HCT116 (cell line): ENCODE data around the gene TIMP4. TPM values are rescaled to one million over a fixed set of nuclear protein-coding genes. Genes with fewer than 3 reads are reported as not detected.

Source experiments
- ATAC-seq: fragments of 200-7000 bp; cut with Tn5 transposase; 2 replicates; pipeline ENCODE4 v1.9.1; 2020; ENCODE audit warnings: mild to moderate bottlenecking, moderate library complexity
- BruUV-seq: library from RNA; stranded (reverse); fragments of 400-500 nt; replicated peaks from 2 replicates; lab custom pipeline; 2021; lab: Mats Ljungman, UMichigan
- CTCF ChIA-PET: fragments of 300-600 bp; sonication (Branson Sonifier 250); formaldehyde crosslinking; loops from one replicate; lab custom pipeline; 2021; ENCODE audit warnings: antibody characterized with exemption; lab: Charles Lee
- POLR2A ChIA-PET: fragments of 300-600, 350-600 bp; sonication (Branson Sonifier 250); formaldehyde crosslinking; loops from one replicate; lab custom pipeline; 2021; ENCODE audit warnings: antibody characterized with exemption; lab: Charles Lee
- RAD21 ChIA-PET, 2 experiments: fragments of 300-600 bp; sonication (Branson Sonifier 250); formaldehyde crosslinking; loops; one replicate each; lab custom pipeline; 2023; ENCODE audit warnings: low total read pairs in 2 of 2; ENCODE audit not compliant: uncharacterized antibody in 2 of 2, unreplicated experiment in 2 of 2, low non-redundant PET in 1 of 2; lab: Charles Lee
- DNase-seq: peaks from one replicate; pipeline ENCODE4 v3.0.0-alpha.2; 2010; ENCODE audit warnings: low read depth, low spot score
- H2AFZ ChIP-seq: fragments of 200-600 bp; shearing (Covaris generic), sonication (generic); 2 replicates; pipeline ENCODE4 v1.6.1; 2017; ENCODE audit warnings: low read depth, mixed run types, mixed read lengths, antibody characterized with exemption, low read length; ENCODE audit not compliant: poor library complexity, severe bottlenecking
- H3K27ac ChIP-seq: 2 replicates; pipeline ENCODE4 v1.5.1; 2012; ENCODE audit warnings: low read depth, low read length
- H3K27me3 ChIP-seq: fragments of 200-600 bp; sonication (generic); 2 replicates; pipeline ENCODE4 v1.6.1; 2016; ENCODE audit warnings: mixed run types, low read length, mixed read lengths; ENCODE audit not compliant: insufficient read depth
- H3K36me3 ChIP-seq, 2 experiments: fragments of 200-500 bp in 1 of 2; fragments of 200-600 bp in 1 of 2; sonication (Bioruptor generic) in 1 of 2; sonication (generic) in 1 of 2; 2 replicates each; pipeline versions ENCODE4 v1.5.1 to v1.6.1; 2014 to 2016; ENCODE audit warnings: low read length in 2 of 2, inconsistent platforms in 1 of 2, mixed read lengths in 1 of 2, mixed run types in 1 of 2; ENCODE audit not compliant: insufficient read depth in 2 of 2, control insufficient read depth in 1 of 2
- H3K4me1 ChIP-seq, 2 experiments: fragments of 200-600 bp in 1 of 2; sonication (generic) in 1 of 2; 2 replicates each; pipeline versions ENCODE4 v1.5.1 to v1.6.1; 2012 to 2017; ENCODE audit warnings: low read length in 2 of 2, inconsistent platforms in 1 of 2, mild to moderate bottlenecking in 1 of 2, mixed read lengths in 1 of 2, mixed run types in 1 of 2, moderate library complexity in 1 of 2; ENCODE audit not compliant: insufficient read depth in 2 of 2, control insufficient read depth in 1 of 2
- H3K4me2 ChIP-seq: fragments of 200-600 bp; sonication (generic); 2 replicates; pipeline ENCODE4 v1.6.1; 2017; ENCODE audit warnings: mixed run types, low read length, mixed read lengths
- H3K4me3 ChIP-seq, 2 experiments: fragments of 200-600 bp in 1 of 2; sonication (generic) in 1 of 2; replicated peaks in 1 of 2; 2 replicates each; pipeline ENCODE4 v1.5.1; 2011 to 2016; ENCODE audit warnings: low read length in 2 of 2, control low read depth in 1 of 2, low read depth in 1 of 2, mild to moderate bottlenecking in 1 of 2, mixed read lengths in 1 of 2, mixed run types in 1 of 2
- H3K79me2 ChIP-seq: fragments of 200-600 bp; sonication (generic); 2 replicates; pipeline ENCODE4 v1.6.1; 2017; ENCODE audit warnings: mild to moderate bottlenecking, mixed run types, low read length, moderate library complexity, mixed read lengths; ENCODE audit not compliant: insufficient read depth
- H3K9ac ChIP-seq: fragments of 200-600 bp; sonication (generic); 2 replicates; pipeline ENCODE4 v1.6.1; 2016; ENCODE audit warnings: low read length, mixed read lengths
- H3K9me2 ChIP-seq: fragments of 200-600 bp; sonication (generic), shearing (Covaris generic); 2 replicates; pipeline ENCODE4 v1.6.1; 2017; ENCODE audit warnings: mixed run types, mild to moderate bottlenecking, moderate library complexity; ENCODE audit not compliant: insufficient read depth
- H3K9me3 ChIP-seq, 2 experiments: fragments of 200-500 bp in 1 of 2; fragments of 200-600 bp in 1 of 2; sonication (Bioruptor generic) in 1 of 2; sonication (generic) in 1 of 2; 2 replicates each; pipeline ENCODE4 v1.6.1; 2014 to 2017; ENCODE audit warnings: low read length in 2 of 2, mixed read lengths in 2 of 2, inconsistent platforms in 1 of 2, low read depth in 1 of 2, mild to moderate bottlenecking in 1 of 2, mixed run types in 1 of 2, moderate library complexity in 1 of 2; ENCODE audit not compliant: control insufficient read depth in 1 of 2, insufficient read depth in 1 of 2
- H4K20me1 ChIP-seq: fragments of 200-600 bp; sonication (generic), shearing (Covaris generic); 2 replicates; pipeline ENCODE4 v1.6.1; 2017; ENCODE audit warnings: mixed run types, mild to moderate bottlenecking, moderate library complexity; ENCODE audit not compliant: insufficient read depth
- ATF3 ChIP-seq: IDR thresholded peaks from 2 replicates; pipeline ENCODE4 v1.6.1; 2012
- CEBPB ChIP-seq: IDR thresholded peaks from 2 replicates; pipeline ENCODE4 v1.6.1; 2012; ENCODE audit warnings: low read depth
- CTCF ChIP-seq, 3 experiments: fragments of 200-600 bp in 1 of 3; sonication (generic) in 1 of 3; IDR thresholded peaks in 2 of 3; conservative IDR thresholded peaks in 1 of 3; 2 replicates each; pipeline ENCODE4 v1.5.1; 2012 to 2017; ENCODE audit warnings: low read depth in 2 of 3, low read length in 2 of 3, antibody characterized with exemption in 1 of 3, borderline replicate concordance in 1 of 3, control low read depth in 1 of 3, mild to moderate bottlenecking in 1 of 3, mixed read lengths in 1 of 3, mixed run types in 1 of 3, moderate library complexity in 1 of 3; ENCODE audit not compliant: insufficient read depth in 1 of 3
- EGR1 ChIP-seq: IDR thresholded peaks from 2 replicates; pipeline ENCODE4 v1.6.1; 2012; ENCODE audit warnings: low read depth
- ELF1 ChIP-seq: IDR thresholded peaks from 2 replicates; pipeline ENCODE4 v1.6.1; 2012; ENCODE audit warnings: low read depth, borderline replicate concordance
- JUND ChIP-seq: IDR thresholded peaks from 2 replicates; pipeline ENCODE4 v1.6.1; 2012
- POLR2A ChIP-seq: IDR thresholded peaks from 2 replicates; pipeline ENCODE4 v1.7.0; 2011; ENCODE audit warnings: borderline replicate concordance; ENCODE audit not compliant: insufficient read depth, insufficient read length; ENCODE audit errors: extremely low read depth
- SIN3A ChIP-seq: IDR thresholded peaks from 2 replicates; pipeline ENCODE4 v1.6.1; 2012; ENCODE audit warnings: low read depth
- YY1 ChIP-seq: IDR thresholded peaks from 2 replicates; pipeline ENCODE4 v1.6.1; 2011; ENCODE audit warnings: low read length, low read depth, moderate library complexity, mild to moderate bottlenecking; ENCODE audit not compliant: insufficient replicate concordance; ENCODE audit errors: extremely low read depth
- ZBTB33 ChIP-seq: IDR thresholded peaks from 2 replicates; pipeline ENCODE4 v1.6.1; 2011; ENCODE audit warnings: mild to moderate bottlenecking, low read length, moderate library complexity; ENCODE audit not compliant: insufficient replicate concordance; ENCODE audit errors: extremely low read depth
- ZFX ChIP-seq: fragments of 450-650 bp; IDR thresholded peaks from 2 replicates; pipeline ENCODE4 v1.6.1; 2017
- ZNF274 ChIP-seq: fragments of 200-500 bp; sonication (Bioruptor generic); IDR thresholded peaks from 2 replicates; pipeline ENCODE4 v1.6.1; 2014; ENCODE audit warnings: mild to moderate bottlenecking, low read depth, low read length, inconsistent platforms
- intact Hi-C: fragments of 100-400 bp; cut with micrococcal nuclease; formaldehyde crosslinking; loops from 2 replicates; pipeline ENCODE4 v1.10.0; 2022
- total RNA-seq: library from RNA; stranded (reverse); gene quantifications from one replicate; pipeline ENCODE4 v1.2.1, GENCODE V29; 2021; ENCODE audit not compliant: unreplicated experiment
- TF ChIP-seq, protein P1 (sequence below): IDR thresholded peaks from 2 replicates; pipeline ENCODE4 v1.6.1; 2012; ENCODE audit warnings: low read depth

The TIMP4 gene
- total RNA-seq, 1 experiment from 2014 or later, result not detected

DNA sequence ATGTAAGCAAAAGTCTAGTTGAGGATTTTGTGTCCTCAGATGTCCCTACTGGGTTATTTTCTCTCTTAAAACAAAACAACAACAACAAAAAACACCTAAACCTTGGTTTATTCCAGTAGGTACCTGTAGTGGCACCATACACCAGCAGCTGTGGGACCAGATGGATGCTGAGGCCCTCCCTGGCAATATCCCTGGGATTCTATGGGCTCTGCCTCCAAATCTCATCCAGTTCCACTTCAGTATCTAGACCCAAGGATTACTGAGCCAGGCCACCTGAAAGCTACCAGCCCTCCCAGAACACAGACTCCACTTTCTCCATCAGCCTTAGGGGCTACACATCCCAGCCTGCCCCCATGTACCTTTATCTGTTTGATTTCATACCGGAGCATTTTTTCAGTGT is 1.7 kb downstream of the TIMP4 start:
- H3K36me3 ChIP-seq, result no peaks in the 10 kb centered on the region
- no peak overlapping the region for H3K9ac ChIP-seq
- intact Hi-C loops, result no loop called here
- TF ChIP-seq, protein P1, sequence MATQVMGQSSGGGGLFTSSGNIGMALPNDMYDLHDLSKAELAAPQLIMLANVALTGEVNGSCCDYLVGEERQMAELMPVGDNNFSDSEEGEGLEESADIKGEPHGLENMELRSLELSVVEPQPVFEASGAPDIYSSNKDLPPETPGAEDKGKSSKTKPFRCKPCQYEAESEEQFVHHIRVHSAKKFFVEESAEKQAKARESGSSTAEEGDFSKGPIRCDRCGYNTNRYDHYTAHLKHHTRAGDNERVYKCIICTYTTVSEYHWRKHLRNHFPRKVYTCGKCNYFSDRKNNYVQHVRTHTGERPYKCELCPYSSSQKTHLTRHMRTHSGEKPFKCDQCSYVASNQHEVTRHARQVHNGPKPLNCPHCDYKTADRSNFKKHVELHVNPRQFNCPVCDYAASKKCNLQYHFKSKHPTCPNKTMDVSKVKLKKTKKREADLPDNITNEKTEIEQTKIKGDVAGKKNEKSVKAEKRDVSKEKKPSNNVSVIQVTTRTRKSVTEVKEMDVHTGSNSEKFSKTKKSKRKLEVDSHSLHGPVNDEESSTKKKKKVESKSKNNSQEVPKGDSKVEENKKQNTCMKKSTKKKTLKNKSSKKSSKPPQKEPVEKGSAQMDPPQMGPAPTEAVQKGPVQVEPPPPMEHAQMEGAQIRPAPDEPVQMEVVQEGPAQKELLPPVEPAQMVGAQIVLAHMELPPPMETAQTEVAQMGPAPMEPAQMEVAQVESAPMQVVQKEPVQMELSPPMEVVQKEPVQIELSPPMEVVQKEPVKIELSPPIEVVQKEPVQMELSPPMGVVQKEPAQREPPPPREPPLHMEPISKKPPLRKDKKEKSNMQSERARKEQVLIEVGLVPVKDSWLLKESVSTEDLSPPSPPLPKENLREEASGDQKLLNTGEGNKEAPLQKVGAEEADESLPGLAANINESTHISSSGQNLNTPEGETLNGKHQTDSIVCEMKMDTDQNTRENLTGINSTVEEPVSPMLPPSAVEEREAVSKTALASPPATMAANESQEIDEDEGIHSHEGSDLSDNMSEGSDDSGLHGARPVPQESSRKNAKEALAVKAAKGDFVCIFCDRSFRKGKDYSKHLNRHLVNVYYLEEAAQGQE, result no peak
- TF ChIP-seq ZBTB33 (no peak), ZNF274 (no peak), ELF1 (no peak), CTCF (IDR thresholded peaks at IDR 0.05 in 2 of 3, conservative IDR thresholded peaks at IDR 0.05 in 1 of 3; ENCODE audit: borderline replicate concordance in 1 of 3, insufficient read depth in 1 of 3, low read depth in 2 of 3, low read length in 2 of 3) (no peak), YY1 (no peak), ZFX (no peak), JUND (no peak), SIN3A (no peak), POLR2A (no peak), EGR1 (no peak), ATF3 (no peak), CEBPB (no peak)
- H3K4me3 ChIP-seq, result no peak overlapping the region
- no TSS peak for BruUV-seq
- ChIA-PET RAD21 (no interaction called here), POLR2A (no interaction called here), CTCF (no interaction called here)
- H2AFZ ChIP-seq, result no peak overlapping the region
- H3K27ac ChIP-seq, result no peak overlapping the region
- no peaks in the 10 kb centered on the region for H3K9me2 ChIP-seq
- no peaks in the 10 kb centered on the region for H3K27me3 ChIP-seq
- DNase-seq, result no peak
- peaks cover 10 to 25% of the 10 kb centered on the region in 2 experiments for H3K4me1 ChIP-seq
- no peak overlapping the region for H3K4me2 ChIP-seq
- no peaks in the 10 kb centered on the region for H3K9me3 ChIP-seq
- no peak for ATAC-seq
- H4K20me1 ChIP-seq, result no peaks in the 10 kb centered on the region
- no peaks in the 10 kb centered on the region for H3K79me2 ChIP-seq
